Measurements from ENCODE around the gene TGM2.

Gene TGM2

GRCh38 chr20:38134427-38135270, 30.4 kb downstream of the TGM2 start:
- H3K4me3 ChIP-seq (ENCODE audit: low read depth, low read length), result no peak overlapping the region
- TF ChIP-seq, protein P1, sequence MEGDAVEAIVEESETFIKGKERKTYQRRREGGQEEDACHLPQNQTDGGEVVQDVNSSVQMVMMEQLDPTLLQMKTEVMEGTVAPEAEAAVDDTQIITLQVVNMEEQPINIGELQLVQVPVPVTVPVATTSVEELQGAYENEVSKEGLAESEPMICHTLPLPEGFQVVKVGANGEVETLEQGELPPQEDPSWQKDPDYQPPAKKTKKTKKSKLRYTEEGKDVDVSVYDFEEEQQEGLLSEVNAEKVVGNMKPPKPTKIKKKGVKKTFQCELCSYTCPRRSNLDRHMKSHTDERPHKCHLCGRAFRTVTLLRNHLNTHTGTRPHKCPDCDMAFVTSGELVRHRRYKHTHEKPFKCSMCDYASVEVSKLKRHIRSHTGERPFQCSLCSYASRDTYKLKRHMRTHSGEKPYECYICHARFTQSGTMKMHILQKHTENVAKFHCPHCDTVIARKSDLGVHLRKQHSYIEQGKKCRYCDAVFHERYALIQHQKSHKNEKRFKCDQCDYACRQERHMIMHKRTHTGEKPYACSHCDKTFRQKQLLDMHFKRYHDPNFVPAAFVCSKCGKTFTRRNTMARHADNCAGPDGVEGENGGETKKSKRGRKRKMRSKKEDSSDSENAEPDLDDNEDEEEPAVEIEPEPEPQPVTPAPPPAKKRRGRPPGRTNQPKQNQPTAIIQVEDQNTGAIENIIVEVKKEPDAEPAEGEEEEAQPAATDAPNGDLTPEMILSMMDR (IDR thresholded peaks at IDR 0.05; ENCODE audit: low read depth, low read length), result 0 out of 2 replicates have a peak, but pooled peaks have one; percentile 4

DNA sequence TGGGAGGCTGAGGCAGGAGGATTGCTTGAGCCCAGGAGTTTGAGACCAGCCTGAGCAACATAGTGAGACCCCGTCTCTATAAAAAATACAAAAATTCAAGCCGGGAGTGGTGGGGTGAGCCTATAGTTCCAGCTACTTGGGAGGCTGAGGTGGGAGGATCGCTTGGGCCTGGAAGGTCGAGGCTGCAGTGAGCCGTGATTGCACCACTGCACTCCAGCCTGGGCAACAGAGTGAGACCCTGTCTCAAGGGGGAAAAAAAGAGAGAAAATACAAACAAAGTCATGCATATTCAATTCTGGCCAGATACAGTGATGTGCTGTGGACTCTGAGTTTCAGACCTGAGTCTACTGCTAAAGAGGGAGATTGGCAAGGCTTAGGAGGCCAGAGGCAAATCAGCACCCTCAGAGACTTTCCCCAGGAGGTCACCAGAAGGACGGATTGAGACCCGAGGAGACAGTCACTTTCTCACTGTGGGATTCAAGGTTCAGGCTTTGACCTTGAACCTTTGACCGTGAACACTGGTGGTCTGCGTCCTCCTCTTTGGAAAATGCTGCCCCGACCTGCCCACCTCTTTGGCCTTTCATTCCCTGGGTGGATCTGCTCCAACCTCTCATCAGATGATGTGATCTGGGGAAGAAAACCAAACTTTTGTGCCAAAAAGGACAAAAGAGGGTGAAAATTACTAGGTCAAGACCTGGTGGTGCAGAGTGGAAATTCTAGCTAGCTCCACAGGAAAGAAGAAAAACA, 31.2 kb downstream of the TGM2 start:
- TF ChIP-seq, protein P1 (IDR thresholded peaks at IDR 0.05; ENCODE audit: low read depth, low read length), result no peak
- no peak overlapping the region for H3K4me3 ChIP-seq (ENCODE audit: low read depth, low read length)

DNA sequence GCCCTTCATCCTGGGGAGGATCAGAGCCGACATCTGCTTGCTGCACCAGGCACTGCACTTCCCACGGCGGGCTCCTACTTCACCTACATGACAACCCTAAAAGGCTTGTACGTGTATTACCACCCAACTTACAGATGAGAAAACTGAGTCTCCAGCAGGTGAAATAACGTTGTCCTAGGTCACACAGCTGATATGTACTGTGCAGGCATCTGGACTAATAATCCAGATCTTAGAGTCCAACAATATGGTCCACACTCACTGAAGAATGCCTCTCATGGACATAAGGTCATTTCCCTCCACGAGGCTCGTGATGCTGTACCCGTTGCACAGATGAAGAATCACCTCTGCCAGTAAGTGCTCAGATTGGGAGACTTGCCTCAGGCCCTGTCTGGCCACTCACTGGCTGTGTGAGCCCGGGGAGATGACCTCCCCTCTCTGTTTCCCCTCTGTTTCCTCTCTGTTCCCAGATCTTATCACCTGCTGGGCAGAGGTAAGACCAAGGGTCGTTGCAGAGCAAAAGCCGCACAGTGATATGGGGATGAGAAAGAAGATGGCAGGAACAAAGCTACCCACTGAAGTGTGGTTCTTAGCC, 32.1 kb downstream of the TGM2 start:
- TF ChIP-seq, protein P1 (IDR thresholded peaks at IDR 0.05; ENCODE audit: low read depth, low read length), result no peak
- no peak overlapping the region for H3K4me3 ChIP-seq (ENCODE audit: low read depth, low read length)

DNA sequence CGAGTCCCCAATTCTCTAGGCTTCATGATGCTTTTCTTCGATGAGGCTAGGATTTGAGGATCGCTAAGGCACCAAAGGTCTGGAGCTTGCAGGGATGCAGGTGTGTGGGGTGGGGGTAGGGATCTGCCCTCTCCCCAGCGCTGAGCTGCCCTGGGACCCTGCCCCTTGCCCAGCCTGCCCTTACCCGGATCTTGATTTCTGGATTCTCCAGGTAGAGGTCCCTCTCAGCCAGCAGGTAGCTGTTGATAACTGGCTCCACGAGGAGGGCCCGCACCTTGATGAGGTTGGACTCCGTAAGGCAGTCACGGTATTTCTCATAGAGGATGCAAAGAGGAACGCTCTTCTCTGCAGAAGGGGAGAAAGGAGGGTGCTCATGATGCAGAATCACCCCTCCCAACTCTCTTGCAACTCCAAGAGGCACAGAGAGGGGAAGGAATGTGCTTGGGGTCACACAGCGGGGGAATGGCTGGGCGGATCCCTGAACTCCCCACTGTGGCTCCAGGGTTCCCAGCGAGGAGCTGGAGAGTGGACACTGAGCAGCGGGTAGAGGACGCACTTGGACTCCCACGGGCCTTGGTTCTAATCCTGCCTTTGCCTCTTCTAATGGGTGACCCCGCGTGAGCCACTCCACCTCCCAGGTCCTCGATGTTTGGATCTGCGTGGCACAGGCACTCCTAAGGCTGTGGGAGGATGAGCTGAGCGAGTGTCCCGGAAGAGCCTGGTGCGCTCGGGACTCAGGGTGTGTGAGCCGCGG, 32.7 kb downstream of the TGM2 start:
- no peak overlapping the region for H3K4me3 ChIP-seq (ENCODE audit: low read depth, low read length)
- TF ChIP-seq, protein P1 (IDR thresholded peaks at IDR 0.05; ENCODE audit: low read depth, low read length), result no peak

DNA sequence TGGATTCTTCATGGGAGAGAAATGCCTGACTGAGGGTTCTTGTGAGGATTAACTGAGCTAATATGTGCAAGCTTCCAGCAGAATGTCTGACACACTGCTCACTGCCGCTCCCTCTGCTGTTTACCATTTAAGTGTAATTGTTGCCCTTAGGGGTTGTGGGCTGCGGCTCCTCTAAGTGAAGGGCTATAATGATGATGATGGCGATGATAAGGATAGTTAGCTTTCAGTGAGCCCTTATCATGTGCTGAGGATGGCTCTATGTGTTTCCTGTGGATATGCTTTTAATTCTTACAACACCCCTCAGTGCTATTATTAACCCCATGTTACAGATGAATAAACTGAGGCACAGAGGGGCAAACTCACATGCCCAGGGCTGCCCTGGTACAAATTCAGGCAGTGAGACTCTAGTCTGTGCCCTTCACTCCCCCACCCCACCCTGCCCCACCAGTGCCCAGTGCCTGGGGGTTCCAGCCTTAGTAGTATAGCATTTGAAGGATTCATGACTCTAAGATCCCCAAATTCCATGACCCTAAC, 33.4 kb downstream of the TGM2 start:
- TF ChIP-seq, protein P1 (IDR thresholded peaks at IDR 0.05; ENCODE audit: low read depth, low read length), result no peak
- no peak overlapping the region for H3K4me3 ChIP-seq (ENCODE audit: low read depth, low read length)

GRCh38 chr20:38130687-38131587, 34.1 kb downstream of the TGM2 start:
- TF ChIP-seq, protein P1 (IDR thresholded peaks at IDR 0.05; ENCODE audit: low read depth, low read length), result no peak

More at GRCh38 chr20:38130687-38131587, 34.1 kb downstream of the TGM2 start:
- no peak overlapping the region for H3K4me3 ChIP-seq (ENCODE audit: low read depth, low read length)

Data from WI38 (cell line).